NCI-H1436 treated with DMSO at 0.1 percent for 48 hours (cell line): ENCODE results near the gene NMNAT1.
A peak's percentile ranks its signal among the peaks of the same experiment; 100 is the strongest.
"Not testable (repeated sequence)": the region's sequence is repeated elsewhere in the genome, so short reads cannot be mapped to it uniquely, and the experiment has no call there.

Experiments used
- DNase-seq: peaks from one replicate; lab custom pipeline; 2025; lab: John Stamatoyannopoulos, UW

The NMNAT1 gene

DNA sequence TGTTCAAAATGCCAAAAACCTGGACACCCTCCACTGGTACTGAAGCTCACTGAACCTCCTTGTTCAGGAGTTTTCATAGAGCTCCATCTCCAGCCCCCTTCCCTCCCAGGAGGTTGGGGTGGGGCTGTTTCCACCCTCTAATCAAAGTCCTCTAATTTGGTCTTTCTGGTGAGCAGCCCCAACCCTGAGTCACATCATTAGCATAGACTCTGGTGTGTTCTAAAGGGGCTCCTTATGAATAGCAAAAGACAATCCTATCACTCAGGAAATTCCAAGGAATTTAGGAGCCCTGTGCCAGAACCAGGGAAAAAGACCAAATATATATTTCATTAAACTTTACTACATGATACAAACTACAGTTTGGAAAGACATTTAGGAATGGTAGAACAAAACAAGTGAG, 76.3 kb downstream of the NMNAT1 start:
- no peak for DNase-seq

DNA sequence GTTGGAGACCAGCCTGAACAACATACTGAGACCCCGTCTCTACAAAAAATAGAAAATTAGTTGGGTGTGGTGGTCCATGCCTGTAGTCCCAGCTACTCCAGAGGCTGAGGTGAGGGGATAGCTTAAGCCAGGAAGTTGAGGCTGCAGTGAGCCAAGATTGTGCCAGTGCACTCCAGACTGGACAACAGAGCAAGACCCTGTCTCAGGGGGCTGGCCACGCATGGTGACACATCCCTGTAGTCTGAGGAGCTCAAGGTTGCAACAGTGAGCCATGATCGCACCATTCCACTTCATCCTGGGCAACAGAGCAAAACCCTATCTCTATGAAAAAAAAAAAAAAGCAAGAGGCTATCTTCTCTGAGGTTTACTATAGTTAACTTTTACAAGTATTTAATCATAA, 76.8 kb downstream of the NMNAT1 start:
- no peak for DNase-seq

DNA sequence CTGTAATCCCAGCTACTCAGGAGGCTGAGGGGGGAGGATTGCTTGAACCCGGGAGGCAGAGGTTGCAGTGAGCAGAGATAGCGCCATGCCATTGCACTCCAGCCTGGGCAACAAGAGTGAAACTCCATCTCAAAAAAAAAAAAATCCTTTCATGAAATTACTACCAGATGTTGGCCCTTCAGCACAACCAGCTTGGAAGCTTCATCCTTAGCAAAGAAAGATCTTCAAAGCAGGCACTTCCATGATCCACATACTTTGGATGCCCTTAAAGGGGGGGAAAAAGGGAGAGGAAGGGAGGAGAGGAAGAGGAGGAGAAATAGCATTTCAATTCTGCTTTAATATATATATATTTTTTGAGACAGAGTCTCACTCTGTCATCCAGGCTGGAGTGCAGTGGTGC, 77.4 kb downstream of the NMNAT1 start:
- DNase-seq, result not testable (repeated sequence)

DNA sequence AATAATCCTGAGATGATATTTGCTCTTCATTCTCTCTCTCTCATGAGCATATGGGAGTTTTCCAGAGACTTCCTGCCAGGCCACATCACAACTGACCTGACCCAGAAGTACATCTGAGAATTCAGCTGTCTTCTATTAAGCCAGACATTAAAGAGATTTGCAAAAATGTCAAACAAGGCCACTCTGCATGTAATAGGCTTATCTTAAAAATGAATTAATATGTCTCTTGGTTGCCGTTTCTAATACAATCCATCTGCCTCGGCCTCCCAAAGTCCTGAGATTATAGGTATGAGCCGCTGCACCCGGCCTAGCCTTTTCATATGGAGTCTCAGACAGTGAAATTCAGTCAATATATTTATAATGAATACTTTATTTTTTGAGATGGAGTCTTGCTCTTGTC, 78.7 kb downstream of the NMNAT1 start:
- DNase-seq, result not testable (repeated sequence)

DNA sequence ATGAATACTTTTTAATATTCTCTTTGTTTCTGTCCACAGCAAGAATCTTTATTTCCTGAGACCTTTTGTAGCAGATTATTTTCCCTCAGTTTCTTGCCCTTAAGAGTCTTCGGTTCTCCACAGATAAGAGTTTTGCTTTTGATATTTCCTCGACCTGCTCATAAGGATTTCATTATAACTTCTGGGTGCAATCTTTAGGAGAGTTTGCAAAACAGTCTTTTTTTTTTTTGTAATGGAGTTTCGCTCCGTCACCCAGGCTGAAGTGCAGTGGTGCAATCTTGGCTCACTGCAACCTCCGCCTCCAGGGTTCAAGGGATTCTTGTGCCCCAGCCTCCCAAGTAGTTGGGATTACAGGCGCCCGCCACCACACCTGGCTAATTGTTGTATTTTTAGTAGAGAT, 79.4 kb downstream of the NMNAT1 start:
- no peak for DNase-seq

DNA sequence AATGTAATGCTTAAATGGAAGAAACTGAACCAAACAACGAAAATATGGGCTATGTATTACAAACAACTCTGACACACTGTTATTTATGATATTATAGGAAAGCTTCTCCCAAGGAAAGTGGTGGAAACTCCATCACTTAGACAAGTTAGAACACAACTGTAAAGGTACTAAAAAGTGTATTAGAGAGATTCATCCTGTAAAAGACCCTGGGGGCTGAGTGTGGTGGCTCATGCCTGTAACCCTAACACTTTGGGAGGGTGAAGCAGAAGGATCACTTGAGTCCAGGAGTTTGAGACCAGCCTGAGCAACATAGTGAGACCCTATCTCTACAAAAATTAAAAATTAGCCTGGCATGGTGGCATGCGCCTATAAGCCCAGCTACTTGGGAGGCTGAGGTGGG, 82.1 kb downstream of the NMNAT1 start:
- no peak for DNase-seq

DNA sequence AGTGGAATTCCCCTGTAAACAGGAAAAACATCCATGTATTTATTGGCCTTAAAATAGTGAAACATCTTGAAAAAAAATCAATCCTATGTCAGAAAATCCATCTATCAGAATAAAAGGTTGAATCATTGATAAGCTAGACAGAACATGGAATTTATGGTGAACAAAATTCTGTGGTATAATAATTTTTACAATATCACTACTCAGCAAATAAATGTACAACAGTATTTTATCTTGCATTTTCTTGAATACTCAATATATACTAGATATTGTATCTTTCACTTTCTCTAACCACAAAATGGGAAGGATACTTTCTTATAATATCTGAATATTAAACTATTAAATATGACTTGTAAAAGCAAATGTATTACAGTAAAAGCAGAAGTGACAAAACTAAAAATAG, 83.8 kb downstream of the NMNAT1 start:
- DNase-seq, result no peak

DNA sequence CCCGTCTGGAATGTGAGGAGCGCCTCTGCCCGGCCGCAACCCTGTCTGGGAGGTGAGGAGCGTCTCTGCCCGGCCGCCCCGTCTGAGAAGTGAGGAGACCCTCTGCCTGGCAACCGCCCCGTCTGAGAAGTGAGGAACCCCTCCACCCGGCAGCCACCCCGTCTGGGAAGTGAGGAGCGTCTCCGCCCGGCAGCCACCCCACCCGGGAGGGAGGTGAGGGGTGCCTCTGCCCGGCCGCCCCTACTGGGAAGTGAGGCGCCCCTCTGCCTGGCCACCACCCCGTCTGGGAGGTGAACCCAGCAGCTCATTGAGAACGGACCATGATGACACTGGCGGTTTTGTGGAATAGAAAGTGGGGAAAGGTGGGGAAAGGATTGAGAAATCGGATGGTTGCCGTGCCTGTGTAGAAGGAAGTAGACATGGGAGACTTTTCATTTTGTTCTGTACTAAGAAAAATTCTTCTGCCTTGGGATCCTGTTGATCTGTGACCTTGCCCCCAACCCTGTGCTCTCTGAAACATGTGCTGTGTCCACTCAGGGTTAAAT, 85.8 kb downstream of the NMNAT1 start:
- not testable (repeated sequence) for DNase-seq

DNA sequence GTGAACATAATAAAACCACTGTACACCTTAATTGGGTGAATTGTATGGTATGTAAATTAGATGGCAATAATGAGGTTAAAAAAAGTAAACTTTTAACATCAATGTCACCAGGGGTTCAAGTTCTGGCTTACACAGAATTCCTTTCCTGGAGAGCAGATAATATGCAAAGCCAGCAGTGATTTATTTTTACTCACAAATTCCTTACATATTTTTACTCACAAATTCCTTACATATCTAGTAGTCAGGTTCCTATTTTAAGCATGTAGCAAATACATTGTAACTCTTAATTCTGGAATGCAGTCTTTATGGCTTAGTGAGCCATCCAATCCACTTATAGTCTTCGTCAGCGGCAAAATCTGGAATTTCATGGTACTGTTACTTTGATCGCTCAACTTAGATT, 88.2 kb downstream of the NMNAT1 start:
- no peak for DNase-seq

DNA sequence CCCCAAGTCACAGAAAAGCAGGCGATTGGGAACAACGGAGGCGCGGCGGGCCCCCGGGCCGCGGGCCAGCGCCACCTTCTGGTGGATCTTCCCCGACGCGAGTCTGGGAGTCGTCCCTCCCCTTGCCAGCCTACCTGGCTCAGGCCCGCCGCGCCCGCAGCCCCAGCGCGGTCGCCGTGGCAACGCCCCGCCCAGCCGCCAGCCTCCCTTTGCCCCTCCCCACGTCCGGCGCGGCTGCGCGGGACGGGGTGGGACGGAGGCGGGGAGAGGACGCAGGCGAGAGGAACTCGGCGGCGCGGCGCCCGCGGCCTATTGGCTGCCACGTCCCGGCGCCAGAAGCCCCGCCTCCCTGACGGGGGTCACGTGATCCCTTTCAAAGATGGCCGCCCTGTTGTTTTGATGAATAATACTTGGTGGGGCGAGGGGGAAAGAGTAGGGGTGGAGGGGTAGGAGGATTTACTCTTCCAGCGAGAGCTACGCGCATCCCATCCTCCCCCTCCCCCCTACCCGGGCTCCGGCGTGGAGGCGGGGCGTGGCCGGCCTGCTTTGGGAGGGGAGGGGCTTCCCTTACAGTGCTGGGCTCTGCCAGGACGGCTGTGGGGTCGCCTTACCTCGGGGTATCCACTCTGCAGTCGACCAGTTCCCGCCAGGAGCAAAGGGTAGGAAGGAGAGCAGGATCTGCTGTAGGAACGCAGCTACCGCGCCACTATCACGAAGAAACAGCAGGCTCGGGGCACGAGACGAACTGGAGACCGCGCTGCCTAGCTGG, 89.5 kb downstream of the NMNAT1 start, which contains the start of gene UBE4B:
Gene UBE4B, plus strand, starts transcription at position 369 of the 769 bp plus-strand sequence. CDS start 713 bp downstream, outside the sequence.
- peak; percentile 87 for DNase-seq

DNA sequence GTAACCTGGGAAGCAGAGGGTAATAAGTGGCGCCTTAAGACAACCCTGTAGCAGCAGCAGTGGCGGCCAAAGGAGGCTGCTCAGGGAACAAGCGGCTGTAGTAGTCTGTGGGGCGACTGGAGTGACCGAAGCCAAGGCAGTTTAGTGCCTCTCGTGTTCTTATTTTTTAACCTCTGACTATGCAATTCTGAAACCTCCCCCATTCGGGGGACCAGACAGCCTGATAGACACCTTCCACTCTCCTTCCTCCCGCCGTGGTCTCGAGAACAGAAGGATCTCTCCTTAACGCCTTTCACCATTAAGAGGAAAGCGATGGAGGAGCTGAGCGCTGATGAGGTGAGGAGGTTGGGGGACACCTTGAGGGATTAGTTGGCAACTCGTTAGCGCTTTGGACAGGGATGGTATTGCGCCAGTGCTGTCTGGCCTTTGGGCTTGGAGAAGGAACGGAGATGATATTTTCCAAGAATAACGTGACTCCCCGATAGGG, 90.1 kb downstream of the NMNAT1 start:
- DNase-seq, result no peak
